ENCODE data around the gene OAS3.

DNA sequence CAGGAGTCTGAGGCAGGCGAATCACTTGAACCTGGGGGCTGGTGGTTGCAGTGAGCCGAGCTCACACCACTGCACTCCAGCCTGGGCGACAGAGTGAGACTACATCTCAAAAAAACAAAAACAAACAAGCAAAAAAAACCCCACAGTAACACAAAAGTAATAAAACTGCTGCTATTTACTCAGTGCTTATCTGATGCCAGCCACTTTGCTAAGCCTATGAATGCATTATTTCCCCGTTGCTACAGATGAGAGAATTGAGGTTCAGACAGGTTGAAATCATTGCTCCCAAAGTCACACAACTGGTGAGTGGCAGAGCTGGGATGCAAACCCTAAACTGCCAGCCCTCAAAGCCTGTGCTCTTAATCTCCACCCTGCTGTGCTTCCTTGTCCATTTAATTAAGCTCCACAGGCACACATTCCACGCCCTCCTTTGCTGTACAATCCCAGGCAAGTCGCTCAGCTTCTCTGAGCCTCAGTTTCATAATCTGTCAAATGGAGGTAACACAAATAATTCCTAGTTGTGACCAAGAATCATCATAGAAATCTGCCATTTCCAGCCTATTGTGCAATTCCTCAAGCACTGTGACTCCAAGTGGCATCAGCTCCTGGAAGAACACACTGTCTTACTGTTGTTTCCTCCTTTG lies 5.7 kb upstream of the OAS3 start:
- TF ChIP-seq, protein P1, sequence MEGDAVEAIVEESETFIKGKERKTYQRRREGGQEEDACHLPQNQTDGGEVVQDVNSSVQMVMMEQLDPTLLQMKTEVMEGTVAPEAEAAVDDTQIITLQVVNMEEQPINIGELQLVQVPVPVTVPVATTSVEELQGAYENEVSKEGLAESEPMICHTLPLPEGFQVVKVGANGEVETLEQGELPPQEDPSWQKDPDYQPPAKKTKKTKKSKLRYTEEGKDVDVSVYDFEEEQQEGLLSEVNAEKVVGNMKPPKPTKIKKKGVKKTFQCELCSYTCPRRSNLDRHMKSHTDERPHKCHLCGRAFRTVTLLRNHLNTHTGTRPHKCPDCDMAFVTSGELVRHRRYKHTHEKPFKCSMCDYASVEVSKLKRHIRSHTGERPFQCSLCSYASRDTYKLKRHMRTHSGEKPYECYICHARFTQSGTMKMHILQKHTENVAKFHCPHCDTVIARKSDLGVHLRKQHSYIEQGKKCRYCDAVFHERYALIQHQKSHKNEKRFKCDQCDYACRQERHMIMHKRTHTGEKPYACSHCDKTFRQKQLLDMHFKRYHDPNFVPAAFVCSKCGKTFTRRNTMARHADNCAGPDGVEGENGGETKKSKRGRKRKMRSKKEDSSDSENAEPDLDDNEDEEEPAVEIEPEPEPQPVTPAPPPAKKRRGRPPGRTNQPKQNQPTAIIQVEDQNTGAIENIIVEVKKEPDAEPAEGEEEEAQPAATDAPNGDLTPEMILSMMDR (conservative IDR thresholded peaks at IDR 0.05 in 1 of 2, IDR thresholded peaks at IDR 0.05 in 1 of 2; ENCODE audit: extremely low read depth in 1 of 2, insufficient read depth in 1 of 2, low read depth in 1 of 2, low read length in 2 of 2): no peak
- no peak for TF ChIP-seq EZH2 (IDR thresholded peaks at IDR 0.05; ENCODE audit: borderline replicate concordance, low read length)

Measured in mammary epithelial cell (primary cell).